Right renal pelvis (tissue), 4 donors: ENCODE results near the gene LSM2. TPM values are rescaled to one million over a fixed set of nuclear protein-coding genes. Genes with fewer than 3 reads are reported as not detected.
A peak's percentile ranks its signal among the peaks of the same experiment; 100 is the strongest.
"Not testable (repeated sequence)": the region's sequence is repeated elsewhere in the genome, so short reads cannot be mapped to it uniquely, and the experiment has no call there.

Experiments used
- DNase-seq, 4 donors: peaks; one replicate each; pipeline ENCODE4 v3.0.0-alpha.2; 2013; ENCODE audit warnings: low read depth in 4 of 4, low spot score in 3 of 4, missing footprints in 1 of 4
- polyA plus RNA-seq, 4 donors: library from polyadenylated mRNA; unstranded; fragments of 120-200 nt; gene quantifications; one replicate each; pipeline ENCODE4 v1.2.1, GENCODE V29; 2013; ENCODE audit not compliant: insufficient read length in 4 of 4

The LSM2 gene
- polyA plus RNA-seq, 4 donors: 82.9 to 92.5 (median 84.0) TPM

DNA sequence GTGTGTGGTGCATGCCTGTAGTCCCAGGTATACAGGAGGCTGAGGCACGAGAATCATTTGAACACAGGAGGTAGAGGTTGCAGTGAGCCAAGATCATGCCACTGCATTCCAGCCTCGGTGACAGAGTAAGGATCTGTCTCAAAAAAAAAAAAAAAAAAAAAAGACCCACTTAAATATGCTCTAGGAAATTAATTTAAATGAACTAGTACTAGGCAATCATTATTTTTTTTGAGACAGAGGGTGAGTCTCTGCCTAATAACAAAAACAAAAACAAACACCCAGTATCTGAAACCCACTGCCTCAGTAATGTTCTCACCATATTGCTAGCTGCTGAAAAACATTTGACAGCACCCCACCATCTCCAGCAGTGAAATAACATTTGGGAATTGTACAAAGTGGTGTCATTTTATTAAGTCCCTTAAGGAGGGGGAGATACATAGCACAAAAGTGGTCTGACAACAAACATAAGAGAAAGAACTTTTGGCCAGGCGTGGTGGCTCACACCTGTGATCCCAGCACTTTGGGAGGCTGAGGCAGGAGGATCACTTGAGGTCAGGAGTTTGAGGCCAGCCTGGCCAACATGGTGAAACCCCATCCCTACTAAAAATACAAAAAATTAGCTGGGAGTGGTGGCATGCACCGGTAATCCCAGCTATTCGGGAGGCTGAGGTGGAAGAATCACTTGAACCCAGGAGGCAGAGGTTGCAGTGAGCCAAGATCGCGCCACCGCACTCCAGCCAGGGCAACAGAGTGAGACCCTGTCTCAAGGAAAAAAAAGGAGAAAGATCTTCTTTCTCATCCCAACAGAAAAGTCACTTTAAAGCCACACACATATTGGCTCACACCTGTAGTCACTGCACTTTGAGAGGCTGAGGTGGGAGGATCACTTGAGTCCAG is 5.5 kb downstream of the LSM2 start:
- not testable (repeated sequence) for DNase-seq

GRCh38 chr6:31799781-31800180 is 7.0 kb downstream of the LSM2 start:
- no peak for DNase-seq

GRCh38 chr6:31797588-31797987 is 9.2 kb downstream of the LSM2 start:
- no peak for DNase-seq

DNA sequence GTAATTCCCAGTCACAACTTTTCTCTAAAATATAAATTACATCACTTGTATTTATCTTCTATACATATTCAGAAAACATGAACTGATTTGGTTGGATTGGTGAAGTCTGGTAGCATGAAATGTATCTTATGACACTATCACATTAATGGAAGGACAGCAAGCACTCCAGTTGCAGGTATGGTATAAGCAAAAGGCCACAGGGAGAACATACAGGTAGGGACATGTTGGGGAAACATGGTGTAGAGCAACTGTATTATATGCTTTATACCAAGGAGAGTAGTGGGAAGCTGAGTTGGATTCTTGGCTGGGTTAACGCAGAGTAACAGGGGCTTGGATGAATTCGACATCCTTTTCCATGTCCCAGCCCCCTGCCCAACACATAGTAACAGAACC is 9.8 kb downstream of the LSM2 start:
- no peak for DNase-seq

DNA sequence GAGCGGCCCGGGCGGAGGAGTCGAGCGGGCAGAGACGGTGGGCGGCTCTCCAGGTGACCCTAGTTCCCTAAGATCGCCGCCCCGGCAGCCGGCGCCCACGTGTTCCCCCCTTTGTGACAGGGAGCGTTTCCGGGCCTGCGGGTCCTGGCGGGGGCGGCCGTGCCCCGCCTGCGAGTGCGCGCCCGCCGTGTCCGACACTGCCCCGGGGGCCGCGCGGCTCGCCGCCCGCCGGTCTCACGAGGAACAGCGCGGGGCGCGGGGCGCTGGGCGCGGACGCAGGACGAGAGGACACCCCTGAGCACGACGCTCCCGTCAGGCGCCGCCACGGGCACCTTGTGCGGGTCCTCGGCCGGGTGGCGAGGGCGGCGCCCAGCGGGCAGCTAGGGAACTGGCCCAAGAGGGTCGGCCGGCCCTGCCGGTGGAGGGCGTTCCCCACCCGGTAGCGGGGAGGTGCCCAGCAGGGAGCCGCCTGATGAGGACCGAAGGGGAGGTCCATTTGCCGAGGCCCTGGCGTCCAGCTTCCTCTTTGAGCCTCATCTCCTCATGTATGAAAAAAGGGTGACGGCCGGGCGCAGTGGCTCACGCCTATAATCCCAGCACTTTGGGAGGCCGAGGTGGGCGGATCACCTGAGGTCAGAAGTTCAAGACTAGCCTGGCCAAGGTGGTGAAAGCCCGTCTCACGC is 11.0 kb downstream of the LSM2 start, which contains the start of gene VARS1:
Gene VARS1 (minus strand): TSS at position 137 of the 683 bp plus-strand sequence. CDS start 535 bp downstream, outside the sequence.
- peak in 1 of 4 donors; percentile 79 for DNase-seq

DNA sequence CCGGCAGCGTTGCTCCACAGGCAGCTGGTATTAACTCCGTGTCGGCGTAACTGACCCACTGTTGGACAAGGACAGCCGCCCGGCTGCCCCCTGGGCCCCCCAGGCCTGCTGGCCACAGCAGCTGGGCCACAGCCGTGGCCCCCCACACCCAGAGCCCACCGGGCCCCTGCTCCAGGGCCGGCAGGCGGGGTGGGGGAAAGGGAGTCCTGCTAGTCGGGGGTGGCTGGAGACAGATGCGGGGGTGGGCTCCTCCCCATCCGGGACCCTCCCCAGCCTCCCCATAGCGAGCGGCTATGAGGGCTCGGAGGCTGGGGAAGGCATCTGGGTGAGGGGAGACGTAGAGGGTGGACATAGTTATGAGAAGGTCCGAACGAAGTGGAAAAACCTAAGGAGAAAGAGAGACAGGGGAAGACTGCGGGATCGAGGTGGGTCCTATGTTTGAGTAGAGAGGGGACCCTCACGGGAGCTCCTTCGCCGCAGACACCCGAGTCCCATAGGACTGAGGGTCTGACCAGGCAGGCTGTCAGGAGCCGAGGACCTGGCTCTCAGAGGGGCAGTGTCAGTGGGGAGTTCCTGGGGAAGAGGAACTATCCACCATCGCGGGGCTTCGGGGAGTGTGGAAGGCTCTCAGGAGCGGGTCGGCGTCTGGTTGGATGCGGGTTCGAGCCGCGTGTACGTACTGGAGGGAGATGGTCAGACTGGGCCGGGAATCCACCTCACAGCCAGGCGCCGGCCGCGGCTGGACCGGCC is 11.7 kb downstream of the LSM2 start:
- DNase-seq: no peak

DNA sequence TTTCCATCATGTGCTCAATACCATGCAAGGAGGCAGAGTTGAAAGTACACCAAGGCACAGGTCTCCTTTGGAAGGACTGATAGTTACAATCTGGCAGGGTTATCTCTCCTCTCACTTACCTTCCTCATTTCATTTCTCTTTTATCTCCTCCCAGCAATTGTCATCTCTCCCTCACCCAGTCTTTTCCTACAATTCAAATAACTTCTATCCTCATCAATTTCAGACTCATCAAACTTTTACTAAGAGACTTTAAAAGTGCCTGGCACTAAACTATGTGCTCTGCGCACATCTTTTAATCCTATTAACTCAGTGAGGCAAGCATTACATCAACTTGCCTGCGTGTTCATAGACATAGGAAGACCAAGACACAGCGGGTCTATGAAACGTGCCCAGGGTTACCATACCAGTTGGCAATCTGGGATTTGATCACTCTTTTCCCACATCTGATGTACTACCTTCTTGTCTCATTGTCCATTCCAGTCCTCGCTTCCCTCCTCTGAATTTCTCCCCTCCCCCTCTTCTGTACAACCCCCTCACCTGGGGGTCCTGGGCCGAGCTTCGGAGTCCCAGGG is 12.4 kb downstream of the LSM2 start:
- no peak for DNase-seq

DNA sequence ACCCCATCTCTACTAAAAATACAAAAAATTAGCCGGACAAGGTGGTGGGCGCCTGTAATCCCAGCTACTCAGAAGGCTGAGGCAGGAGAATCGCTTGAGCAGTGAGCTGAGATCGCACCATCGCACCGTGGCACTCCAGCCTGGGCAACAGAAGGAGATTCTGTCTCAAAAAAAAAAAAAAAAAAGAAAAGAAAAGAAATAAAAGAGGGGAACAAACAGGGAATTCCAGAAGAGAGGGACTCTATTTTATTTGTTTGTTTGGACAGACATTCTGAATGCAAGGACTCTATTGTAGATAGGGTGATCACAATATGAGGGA is 12.9 kb downstream of the LSM2 start:
- not testable (repeated sequence) for DNase-seq

DNA sequence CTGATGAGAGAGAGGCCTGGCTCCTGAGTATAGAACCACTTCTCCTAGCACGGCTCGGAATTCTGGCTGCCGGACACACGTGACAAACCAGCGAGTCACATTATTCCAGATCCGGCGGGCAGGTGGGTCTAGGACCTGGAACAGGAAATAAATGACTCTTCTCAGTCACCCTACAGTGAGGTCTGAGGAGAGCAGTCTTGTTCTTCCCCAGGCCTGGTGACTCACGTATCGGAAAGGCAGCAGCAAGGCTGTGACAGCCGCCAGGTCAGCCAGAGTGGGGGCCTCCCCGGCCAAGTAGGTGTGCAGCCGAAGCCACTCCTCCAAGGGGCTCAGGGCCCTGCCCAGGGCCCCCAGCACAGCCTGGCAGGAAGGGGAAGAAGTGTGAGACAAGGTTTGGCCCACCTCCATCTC is 14.0 kb downstream of the LSM2 start:
- no peak for DNase-seq

DNA sequence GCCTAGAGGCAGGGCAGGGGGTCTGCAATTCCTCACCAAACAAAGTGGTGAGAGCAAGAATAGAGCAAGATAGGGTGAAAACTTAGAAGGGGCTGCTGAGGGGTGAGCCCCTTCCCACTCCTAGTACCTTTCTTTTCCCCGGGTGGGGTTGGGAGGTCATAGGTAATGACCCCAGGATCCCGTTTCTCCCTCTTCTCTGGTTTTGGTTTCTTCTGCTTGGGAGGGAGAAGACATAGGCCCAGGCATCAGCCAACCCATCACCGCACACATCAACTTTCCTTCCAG is 14.7 kb downstream of the LSM2 start:
- no peak for DNase-seq

DNA sequence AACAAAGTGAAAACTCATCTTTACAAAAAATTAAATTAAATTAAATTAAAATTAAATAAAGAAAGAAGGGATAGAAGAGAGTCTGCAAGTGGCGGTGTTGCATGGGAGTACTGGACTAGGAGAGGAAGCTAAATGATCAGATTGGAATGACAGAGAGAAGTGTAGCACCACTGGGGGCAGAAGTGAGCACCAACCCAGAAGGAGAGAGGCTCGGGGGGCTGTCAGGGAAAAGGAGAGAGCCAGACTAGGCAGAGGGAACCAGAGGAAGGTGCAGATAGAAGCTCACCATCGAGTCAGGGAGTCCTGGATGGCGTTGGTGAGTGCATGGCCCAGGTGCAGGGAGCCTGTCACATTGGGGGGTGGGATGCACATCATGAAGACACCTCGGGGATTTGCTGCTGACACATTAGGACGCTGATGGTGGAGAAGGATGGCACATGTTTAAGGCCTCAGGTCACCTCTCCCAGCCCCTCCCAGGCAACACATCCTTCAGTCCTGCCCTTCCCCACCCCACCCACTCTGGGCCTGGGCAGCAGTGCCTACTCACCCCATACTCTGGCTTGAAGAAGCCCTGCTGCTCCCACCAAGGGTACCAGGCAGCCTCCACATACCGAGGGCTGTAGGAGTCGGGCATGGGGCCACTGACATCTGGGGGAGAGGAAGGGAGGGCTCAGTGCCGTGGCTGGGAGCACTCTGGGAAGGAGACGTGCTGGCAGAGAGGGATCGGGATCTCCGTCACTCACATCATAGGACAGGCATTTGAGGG is 15.3 kb downstream of the LSM2 start:
- peak in 2 of 4 donors; percentile 51 to 55 for DNase-seq

DNA sequence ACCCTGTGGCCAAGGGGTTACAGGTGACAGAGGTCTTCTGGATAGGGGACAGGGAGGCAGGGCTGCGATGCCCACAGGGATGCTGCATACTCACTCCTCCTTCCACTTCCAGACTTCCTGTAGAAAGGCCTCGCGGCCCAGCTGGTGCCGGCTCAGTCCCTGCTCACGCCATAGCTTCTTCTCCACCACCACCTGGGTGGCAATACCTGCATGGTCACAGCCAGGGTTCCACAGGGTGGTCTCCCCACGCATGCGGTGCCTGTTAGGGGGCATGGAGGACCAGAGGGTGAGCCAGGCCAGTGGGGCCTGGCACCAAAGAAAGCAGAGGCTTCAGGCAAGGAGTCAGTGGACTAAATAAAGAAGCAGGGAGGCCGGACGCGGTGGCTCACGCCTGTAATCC is 21.3 kb downstream of the LSM2 start:
- no peak for DNase-seq

GRCh38 chr6:31784098-31784925 is 22.5 kb downstream of the LSM2 start:
- no peak for DNase-seq

- DNase-seq: no peak
Measured at GRCh38 chr6:31782126-31782855, 24.5 kb downstream of the LSM2 start.

- DNase-seq: no peak
Measured at GRCh38 chr6:31781244-31782125, 25.3 kb downstream of the LSM2 start.

DNA sequence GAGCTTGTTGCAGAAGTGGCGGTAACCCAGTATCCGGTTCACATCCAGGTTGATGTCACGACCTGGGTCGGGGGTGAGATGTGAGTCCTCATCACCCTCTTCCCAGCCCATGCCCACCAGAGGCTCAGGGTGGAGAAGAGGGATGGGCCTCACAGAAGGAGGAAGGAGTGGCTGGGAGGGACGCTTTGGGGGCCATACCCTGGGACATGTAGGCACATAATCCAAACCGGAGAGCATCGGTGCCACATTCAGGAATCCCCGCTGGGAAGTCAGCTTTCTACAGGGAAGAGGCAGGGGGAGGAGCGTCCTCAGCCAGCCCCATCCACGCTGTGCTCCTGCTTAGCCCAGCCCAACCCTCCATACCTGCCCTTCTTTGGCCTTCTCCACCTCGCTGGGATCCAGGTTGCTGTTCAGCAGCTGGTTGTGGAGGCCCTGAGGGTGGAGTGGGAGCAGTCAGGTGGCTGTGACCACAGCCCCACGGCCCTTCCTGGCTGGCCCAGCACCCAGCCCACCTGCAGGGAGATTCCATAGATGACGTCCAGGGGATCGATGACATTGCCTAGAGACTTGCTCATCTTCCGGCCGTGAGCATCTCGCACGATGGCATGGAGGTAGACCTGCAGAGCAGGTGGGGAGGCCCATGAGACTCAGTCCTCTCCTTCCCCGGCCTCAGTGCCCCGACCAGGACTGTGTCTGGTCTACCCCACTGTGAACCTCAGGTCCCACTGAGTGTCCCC is 26.1 kb downstream of the LSM2 start:
- no peak for DNase-seq

- no peak for DNase-seq
Measured at GRCh38 chr6:31779908-31780307, 26.9 kb downstream of the LSM2 start.
